NCI-H128 (cell line): ENCODE measurements around the gene DUT.

ENCODE experiments used
- DNase-seq: peaks from one replicate; lab custom pipeline; 2025; ENCODE audit not compliant: unreplicated experiment; lab: John Stamatoyannopoulos, UW

DUT gene

DNA sequence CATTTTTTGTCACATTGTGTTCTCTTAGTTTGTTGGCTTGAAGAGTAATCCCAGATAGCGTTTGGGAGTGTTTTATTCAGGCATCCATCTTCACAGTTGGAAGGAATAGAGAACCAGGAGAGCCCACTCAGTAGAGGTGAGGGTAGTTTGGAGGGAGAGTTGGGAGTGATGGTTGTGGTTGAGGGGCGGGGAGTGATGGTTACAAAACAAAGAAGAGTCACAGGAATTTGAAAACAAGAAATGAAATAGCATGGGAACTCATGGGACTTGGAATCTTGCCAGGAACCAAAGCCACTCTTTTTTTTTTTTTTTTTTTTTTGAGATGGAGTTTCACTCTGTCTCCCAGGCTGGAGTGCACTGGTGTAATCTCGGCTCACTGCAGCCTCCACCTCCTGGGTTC is 36.3 kb downstream of the DUT start:
- DNase-seq: no peak

DNA sequence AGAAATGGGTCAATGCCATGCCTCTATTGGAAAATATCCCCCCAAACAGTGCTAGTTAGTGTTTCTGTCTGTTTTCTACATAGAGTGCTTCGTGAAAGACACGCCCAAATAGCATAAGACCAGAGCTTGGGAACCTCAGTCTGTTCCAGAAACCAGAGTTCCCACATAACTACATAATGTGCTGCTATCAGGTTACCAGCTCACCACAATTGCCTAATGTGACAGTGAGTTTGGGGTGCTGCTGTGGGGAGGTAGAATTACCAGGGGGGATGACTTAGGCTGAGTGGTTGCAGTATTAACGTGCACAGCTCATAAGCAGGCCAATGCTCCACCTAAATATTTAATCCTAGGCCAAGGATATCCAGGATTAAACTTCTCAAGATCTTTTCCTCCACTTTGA is 39.2 kb downstream of the DUT start:
- no peak for DNase-seq

DNA sequence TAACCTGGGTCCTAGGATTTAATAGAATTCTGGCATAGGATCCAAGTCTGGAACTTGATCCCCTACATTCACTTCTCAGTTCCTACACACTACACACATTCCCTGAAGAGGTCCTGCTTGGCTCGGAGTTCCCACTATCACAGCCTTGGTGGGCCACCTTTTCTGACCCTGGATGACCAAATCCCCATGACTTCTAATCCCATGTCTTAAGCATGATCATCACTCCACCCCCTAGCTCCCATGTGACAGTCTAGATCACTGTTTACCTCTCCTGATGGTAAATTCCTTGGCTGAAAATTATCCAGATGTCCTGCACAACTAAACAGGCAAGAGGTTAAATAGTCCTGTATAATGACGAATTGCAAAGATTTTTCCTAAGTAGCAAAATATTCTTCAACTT is 40.3 kb downstream of the DUT start:
- no peak for DNase-seq

DNA sequence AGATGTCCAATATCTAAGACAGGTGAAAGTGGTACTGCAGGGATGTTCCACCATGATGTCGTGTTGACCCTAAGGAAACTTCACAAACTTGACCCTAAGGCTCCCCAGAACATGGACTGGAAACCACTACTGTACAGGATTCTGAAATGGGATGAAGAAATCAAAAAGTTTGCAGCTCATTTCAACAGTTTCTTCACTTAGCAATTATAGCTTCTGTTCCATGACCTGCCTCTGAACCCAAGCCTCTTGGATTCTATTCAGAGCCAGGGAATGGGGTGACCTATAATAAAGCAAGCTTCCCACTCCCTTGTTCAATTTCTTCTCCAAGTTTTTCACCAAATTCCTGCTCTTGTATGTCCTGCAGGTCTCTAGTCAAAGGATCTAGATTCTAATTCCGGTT is 40.7 kb downstream of the DUT start:
- no peak for DNase-seq

DNA sequence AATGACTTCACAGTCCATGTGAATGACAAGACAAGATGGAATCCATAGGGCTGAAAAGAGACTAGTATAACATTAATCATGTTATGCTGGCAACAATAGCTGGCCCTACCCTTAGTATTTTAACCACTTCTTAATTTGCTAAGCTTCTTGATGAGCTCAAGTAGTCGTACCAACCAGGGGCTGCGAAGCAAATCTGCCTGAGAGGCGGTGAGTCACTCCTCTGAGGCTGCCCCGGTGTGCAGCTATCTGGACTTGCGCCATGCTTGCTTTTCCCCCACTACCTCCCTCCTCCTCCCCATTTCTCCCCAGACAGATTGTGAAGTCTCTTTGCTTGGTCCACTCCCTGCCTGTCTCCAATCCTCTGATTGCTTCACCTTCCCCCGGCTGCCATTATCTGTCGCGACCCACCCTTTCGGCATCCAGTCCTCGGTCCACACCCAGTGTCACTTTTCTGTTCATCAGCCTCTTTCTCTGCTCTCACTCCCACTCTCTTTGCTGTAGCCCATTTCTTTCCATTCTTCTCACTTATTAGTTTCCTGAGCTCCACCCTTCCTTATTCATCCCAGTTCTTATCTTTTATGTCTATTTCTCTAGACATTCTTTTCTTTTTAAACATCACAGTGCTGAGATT is 42.7 kb downstream of the DUT start:
- no peak for DNase-seq

DNA sequence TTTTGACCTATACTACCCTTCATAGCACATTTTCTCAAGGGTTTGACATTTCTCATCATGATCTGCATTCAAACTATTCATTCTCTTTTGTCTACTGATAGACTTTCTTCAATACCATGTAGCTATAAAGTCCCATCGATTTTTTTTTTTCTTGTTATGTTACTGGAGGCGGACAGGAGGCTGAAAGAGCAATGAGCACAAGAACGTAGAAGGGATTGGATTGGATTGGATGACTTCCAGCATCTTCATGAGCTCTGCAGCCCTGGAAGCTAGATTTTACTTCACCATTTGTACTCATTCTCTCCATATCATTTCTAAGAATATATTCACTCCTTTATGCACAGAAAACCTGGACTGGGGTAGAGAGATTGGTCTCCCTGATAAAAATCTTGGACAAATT is 43.2 kb downstream of the DUT start:
- DNase-seq: no peak

DNA sequence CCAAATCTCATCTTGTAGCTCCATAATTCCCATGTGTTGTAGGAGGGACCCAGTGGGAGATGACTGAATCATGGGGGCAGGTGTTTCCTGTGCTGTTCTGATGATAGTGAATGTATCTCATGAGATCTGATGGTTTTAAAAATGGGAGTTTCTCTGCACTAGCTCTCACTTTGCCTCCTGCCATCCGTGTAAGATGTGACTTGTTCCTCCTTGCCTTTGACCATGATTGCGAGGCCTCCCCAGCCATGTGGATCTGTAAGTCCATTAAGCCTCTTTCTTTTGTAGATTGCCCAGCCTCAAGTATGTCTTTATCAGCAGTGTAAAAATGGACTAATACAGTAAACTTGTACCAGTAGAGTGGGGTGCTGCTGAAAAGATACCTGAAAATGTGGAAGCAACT is 44.5 kb downstream of the DUT start:
- DNase-seq: no peak

DNA sequence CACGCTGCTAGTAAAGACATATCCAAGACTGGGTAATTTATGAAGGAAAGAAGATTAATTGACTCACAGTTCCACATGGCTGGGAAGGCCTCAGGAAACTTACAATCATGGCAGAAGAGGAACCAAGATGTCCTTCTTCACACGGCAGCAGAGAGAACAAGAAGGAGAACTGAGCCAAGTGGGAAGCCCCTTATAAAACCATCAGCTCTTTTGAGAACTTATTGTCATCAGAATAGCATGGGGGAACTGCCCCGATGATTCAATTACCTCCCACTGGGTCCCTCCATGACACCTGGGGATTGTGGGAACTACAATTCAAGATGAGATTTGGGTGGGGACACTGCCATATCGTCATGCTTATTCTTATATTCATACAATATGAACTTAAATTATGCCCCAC is 49.0 kb downstream of the DUT start:
- no peak for DNase-seq

DNA sequence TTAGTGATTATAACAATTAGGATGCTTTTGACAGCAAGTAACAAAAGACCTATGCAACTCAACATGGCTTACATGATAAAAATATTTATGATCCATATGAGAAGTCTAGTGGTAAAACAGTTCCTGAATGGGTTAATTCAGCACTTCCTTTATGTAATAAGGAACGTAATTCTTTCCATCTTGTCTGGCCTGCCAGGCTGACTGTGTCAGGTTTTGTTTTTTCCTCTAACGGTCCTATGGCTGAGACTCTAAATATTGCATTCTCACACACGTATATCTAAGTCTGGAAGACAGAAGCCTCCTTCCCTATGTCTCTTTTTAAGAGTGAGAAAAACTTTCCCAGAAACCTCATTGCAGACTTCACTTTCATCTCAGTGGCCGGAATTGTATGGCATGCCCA is 50.6 kb downstream of the DUT start:
- no peak for DNase-seq

DNA sequence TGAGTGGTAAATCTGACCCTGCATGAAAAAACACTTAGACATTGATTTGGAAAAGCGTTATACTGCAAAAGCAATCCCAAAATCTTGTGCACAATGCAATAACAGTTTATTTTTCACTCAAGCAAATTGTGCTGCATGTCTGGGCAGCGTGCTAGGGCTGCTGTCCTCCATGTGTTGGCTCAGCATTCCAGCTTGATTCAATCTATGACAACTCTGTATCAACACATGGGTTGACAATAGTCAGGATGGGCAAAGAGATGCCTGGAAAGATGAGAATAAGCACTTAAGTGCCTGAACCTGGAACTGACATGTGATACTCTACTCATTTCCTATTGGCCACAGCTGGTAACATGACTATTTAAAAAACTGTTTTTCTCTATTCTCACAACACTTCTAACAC is 51.8 kb downstream of the DUT start:
- no peak for DNase-seq

DNA sequence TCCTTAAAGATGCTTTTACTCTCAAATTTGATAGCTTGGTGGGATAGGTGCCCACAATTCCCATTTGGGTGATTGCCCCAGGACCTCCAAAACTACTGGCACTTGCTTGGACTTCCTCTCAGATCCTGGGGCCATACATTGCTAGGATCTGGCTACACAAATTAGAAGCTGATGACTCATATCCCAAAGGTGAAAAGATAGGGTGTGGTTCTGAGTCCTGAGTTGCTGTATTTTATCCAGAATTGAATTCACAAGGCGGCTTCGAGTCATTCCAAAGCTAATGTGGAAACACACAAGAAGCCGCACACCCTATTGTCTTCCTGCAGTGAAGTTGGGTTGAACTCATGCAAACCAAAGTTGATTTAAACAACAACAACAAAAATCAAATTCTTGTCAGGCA is 53.4 kb downstream of the DUT start:
- DNase-seq: no peak

DNA sequence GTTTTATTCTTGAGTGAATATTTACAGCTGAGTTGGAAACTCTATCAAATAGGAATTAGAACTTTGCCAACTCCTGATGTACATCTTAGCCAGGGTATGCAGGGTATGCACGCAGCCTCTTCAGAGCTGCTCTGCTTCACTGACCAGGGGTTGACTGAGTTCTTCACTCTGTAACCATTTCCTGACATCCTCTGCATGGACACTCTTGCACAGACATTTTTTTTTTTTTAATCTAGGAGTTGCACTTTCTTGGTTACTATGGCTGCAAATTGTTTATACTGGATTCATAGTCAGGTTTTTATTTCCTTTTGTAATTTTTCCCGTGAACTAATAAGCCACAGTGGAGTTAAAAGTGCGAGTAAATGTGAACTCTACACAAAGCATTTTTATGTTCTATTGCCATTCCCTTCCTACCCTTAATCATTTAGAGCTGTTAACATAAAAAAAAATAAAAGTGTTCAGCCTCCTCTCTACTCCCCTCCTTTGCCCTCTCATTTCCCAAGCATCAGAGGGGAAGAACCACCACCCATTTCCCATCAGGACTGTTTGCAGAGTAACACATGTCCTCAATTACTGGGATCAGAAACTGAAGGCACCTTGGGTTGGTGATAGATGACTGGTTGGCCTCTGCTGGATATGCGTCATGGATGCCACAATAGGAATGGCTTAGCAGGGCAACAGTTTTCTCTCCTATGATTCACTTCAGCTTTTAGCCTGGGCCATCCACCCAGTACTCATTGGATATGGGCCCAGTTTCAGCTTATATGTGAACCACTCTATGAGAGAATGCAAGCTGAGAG is 54.0 kb downstream of the DUT start:
- no peak for DNase-seq

DNA sequence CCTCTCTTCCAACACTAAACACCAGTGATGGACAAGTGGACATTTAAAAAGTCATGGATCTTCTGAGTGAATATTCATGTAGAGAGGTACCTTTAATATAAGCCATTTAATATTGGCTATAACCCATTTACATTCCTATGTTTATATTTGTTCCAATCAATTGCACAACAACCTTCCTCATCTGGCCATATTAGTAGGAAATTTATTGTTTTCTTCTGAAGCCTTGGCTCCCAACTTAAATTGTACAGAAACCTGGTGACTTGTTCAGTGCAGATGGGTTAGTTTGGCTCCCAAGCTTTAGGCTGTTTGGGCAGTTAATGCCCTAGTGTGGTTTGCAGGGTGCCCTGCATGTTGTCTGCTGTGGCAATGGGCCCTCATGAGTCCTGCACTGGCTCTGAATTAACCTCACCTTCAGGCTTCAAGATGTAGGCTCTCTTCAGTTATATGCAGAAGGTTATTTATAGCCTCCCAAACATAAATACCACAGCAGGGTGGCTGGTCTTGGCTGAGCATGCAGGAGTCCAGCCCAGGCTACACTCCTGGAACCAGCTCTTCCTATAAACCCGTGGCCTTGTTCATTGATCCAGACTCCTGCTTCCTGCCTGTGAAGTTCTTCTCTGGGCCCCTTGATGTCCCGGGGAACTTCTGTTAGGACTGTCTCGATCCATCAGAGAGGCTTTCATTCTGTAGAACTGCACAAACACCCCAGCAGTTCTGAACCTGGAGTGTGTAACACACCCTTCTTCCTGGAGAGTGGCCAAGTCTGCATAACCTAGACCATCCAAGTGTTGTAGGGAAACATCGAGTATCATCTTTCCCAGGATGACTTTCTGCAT is 57.0 kb downstream of the DUT start:
- no peak for DNase-seq

DNA sequence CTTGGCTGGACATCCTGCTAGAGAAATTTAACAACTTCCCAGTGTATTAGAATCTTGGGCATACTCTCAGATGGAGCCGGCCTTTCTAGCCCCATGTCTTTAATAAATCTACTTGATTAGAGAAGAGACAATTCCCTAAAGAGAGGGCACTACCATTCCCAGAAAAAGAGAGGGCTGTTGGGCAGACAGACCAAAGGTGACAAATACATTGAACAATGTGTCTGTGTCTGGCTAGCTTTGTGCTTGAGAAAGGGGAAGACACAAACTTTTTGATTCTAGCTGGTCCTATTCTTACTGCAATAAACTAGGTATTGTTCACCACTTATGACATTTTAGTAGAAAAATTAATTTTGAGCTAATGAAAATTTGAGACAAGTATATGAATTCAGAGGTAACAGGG is 57.7 kb downstream of the DUT start:
- DNase-seq: no peak

DNA sequence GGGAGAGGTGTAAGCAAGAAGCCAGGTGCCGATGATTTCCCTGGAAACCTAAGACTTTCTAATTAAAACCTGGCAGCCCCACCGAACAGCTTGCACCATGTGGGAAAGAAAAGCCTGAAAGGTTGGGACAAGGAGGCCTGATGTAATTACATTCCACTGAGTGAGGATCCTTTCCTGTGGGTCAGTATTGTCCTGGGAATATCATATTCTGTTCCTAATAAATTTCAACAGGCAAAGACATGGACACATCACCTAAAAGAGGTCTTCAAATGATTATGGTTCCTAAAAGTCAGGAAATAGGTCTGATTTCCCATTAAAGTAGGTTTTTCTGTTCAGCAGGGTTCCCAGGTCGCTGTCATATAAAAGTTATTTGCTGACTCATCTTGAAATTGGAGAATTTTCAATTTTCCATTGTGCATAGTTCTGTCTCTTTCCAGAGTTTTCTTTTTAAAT is 58.5 kb downstream of the DUT start:
- DNase-seq: no peak

DNA sequence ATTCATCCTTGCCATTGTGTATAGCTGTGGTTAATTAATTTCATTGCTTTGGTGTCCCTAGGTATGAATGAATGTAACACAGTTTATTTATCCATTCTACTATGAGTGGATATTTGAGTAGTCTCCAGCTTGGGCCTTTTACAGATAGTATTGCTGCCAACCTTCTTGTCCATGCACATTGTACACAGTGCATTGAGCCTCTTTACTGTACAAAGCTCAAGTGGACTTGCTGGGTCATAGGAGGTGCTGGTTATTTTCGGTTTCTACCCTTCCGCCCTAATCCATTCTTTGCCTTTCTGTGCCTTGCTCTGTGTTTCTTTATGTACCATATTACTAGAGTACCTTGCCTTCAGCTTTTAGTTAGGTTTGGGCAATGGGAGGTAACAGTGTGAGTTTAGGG is 60.7 kb downstream of the DUT start:
- DNase-seq: no peak

DNA sequence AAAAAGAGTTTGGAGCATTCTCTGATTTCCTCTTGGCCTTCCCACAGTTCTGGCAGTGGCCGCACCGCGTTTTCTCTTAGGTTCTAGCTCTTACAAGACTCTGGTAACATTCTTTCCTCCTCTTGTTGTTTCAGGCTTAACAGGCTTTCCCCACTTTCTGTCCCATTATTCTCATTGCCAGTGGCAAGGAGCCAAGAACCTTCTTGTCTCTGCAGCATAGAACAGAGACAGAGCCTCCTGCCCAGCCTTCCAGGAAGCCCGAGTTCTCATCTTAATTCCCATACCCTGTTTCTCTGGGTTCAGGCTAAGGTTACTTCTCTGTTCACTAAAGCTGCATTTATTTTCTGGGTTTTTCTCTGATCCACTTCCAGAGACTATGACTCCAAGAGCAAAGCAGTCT is 61.1 kb downstream of the DUT start:
- DNase-seq: no peak
